HEK293T (cell line): ENCODE results near the gene CCDC171.

Experiments used
- FOXM1 ChIP-seq: fragments of 450-650 bp; IDR thresholded peaks from 2 replicates; pipeline ENCODE4 v1.6.1; 2017; ENCODE audit warnings: mild to moderate bottlenecking, borderline replicate concordance
- NFRKB ChIP-seq: fragments of 450-650 bp; IDR thresholded peaks from 2 replicates; pipeline ENCODE4 v1.6.1; 2016; ENCODE audit warnings: mild to moderate bottlenecking, moderate library complexity
- PKNOX1 ChIP-seq: fragments of 450-650 bp; IDR thresholded peaks from 2 replicates; pipeline ENCODE4 v1.6.1; 2016
- ZNF384 ChIP-seq: fragments of 450-650 bp; IDR thresholded peaks from 2 replicates; pipeline ENCODE4 v1.6.1; 2016

DNA sequence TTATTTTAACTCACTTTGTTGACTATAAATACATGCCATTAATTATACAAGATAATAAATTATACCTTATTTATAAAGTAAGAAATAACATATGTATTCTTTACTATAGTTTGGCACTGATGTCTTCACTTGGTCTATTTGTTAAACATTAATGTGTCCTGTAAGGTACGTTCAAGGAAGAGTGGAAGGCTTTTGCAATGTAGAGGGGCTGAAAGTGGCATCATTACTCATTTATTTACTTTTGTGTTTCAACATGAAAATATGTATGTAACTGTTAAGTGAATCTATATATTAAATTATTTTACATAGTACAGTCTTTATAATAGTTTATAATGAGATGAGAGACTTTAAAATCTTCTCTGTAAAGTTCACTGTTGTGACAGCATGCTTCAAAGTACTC lies 348.7 kb downstream of the CCDC171 start:
- TF ChIP-seq ZNF384 (no peak), PKNOX1 (no peak), NFRKB (no peak), FOXM1 (no peak)
